ENCODE data around the gene ZNF24. TPM values are rescaled to one million over a fixed set of nuclear protein-coding genes. Genes with fewer than 3 reads are reported as not detected.

The ZNF24 gene
- total RNA-seq, 1 experiment from 2014 or later: 56.9 TPM

- TF ChIP-seq ZNF425 (CRISPR knock-in tag; conservative IDR thresholded peaks at IDR 0.05) (no peak), MYBL2 (CRISPR knock-in tag; IDR thresholded peaks at IDR 0.05) (no peak), FOXJ3 (CRISPR knock-in tag; IDR thresholded peaks at IDR 0.05; ENCODE audit: borderline replicate concordance) (no peak), PRDM15 (CRISPR knock-in tag; IDR thresholded peaks at IDR 0.05) (0 out of 2 replicates have a peak, but pooled peaks have one; percentile 8), ZNF121 (CRISPR knock-in tag; IDR thresholded peaks at IDR 0.05) (peak; percentile 2; the same call in 1 of the 2 replicates), CREM (CRISPR knock-in tag; IDR thresholded peaks at IDR 0.05) (0 out of 2 replicates have a peak, but pooled peaks have one; percentile 54), ELF4 (CRISPR knock-in tag; IDR thresholded peaks at IDR 0.05; ENCODE audit: low read depth) (no peak)
- TF ChIP-seq, protein P1, sequence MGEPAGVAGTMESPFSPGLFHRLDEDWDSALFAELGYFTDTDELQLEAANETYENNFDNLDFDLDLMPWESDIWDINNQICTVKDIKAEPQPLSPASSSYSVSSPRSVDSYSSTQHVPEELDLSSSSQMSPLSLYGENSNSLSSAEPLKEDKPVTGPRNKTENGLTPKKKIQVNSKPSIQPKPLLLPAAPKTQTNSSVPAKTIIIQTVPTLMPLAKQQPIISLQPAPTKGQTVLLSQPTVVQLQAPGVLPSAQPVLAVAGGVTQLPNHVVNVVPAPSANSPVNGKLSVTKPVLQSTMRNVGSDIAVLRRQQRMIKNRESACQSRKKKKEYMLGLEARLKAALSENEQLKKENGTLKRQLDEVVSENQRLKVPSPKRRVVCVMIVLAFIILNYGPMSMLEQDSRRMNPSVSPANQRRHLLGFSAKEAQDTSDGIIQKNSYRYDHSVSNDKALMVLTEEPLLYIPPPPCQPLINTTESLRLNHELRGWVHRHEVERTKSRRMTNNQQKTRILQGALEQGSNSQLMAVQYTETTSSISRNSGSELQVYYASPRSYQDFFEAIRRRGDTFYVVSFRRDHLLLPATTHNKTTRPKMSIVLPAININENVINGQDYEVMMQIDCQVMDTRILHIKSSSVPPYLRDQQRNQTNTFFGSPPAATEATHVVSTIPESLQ (CRISPR knock-in tag; IDR thresholded peaks at IDR 0.05): no peak
These were observed 54.0 kb downstream of the ZNF24 start, which contains the start of gene ZSCAN30 (continued) for GRCh38 chr18:35290094-35290735.

DNA sequence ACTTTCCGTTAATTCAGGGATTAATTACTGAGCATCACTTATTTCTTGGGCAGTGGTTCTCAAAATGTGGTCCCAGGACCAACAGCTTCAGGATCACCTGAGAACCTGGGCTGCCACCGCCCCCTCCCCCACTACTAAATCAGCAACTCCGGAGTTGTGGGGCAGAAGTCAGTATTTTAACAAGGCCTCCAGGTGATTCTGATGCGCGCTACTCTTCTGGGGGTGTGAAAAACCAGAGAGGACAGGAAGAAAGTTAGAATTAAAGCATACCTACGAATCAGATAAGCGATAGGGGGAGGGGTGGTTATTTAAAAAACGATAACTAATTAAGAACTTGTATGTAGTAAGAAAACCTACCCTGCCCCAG is 54.5 kb downstream of the ZNF24 start:
- ATAC-seq (peak; percentile 63), DNase-seq (ENCODE audit: low spot score) (peak; percentile 26)
- Mint-ChIP-seq H3K4me1 (peaks cover 12% of the 10 kb centered on the region), H3K36me3 (peaks cover 25% of the 10 kb centered on the region), H3K9me3 (peaks cover 34% of the 10 kb centered on the region), H3K4me3 (peak overlapping the region; percentile 99), H3K27me3 (ENCODE audit: low read depth) (no peaks in the 10 kb centered on the region), H3K27ac (peak overlapping the region; percentile 85)
- no peak for TF ChIP-seq ZNF219 (CRISPR knock-in tag; IDR thresholded peaks at IDR 0.05; ENCODE audit: borderline replicate concordance)
- peak; percentile 75 for TF ChIP-seq PRDM15 (CRISPR knock-in tag; IDR thresholded peaks at IDR 0.05)
- ChIA-PET POLR2A (interaction anchor here (0.8 to 1.5 kb wide), 5 partner anchors 16 to 50 kb away, joined by 3 to 14 read pairs (median 5); no protein-coding TSS in a partner anchor), CTCF (interaction anchor here (0.8 to 2.0 kb wide), 5 partner anchors 22 to 283 kb away, joined by 3 to 7 read pairs (median 4); partner anchors contain the start of gene ZNF397)

Measured in WTC11 (cell line).